SK-N-SH (cell line): ENCODE data around the gene RTCA. TPM values are rescaled to one million over a fixed set of nuclear protein-coding genes. Genes with fewer than 3 reads are reported as not detected.

Experiments
- CTCF ChIA-PET: fragments of 300-600, 350-600 bp; formaldehyde crosslinking; extraction: SDS; loops from one replicate; lab custom pipeline; 2021; lab: Yijun Ruan, JAX
- POLR2A ChIA-PET: fragments of 350-600 bp; sonication (Branson Sonifier 250); formaldehyde crosslinking; extraction: SDS; loops from one replicate; lab custom pipeline; 2020; ENCODE audit warnings: antibody characterized with exemption, inconsistent platforms; lab: Yijun Ruan, JAX
- DNase-seq: peaks from one replicate; pipeline ENCODE4 v3.0.0; 2012
- H2AFZ ChIP-seq: fragments of 200-600 bp; sonication (generic); 2 replicates; pipeline ENCODE4 v1.8.1; 2016; ENCODE audit warnings: antibody characterized with exemption, mild to moderate bottlenecking, low read depth
- H3F3A ChIP-seq: fragments of 200-600 bp; sonication (generic); replicated peaks from 2 replicates; pipeline ENCODE3; 2016; ENCODE audit warnings: antibody characterized with exemption, mild to moderate bottlenecking; ENCODE audit not compliant: insufficient read depth
- H3K27ac ChIP-seq, 2 experiments: fragments of 200-500 bp in 1 of 2; fragments of 200-600 bp in 1 of 2; sonication (Bioruptor generic) in 1 of 2; sonication (generic), shearing (Covaris generic) in 1 of 2; 2 replicates each; pipeline versions ENCODE4 v1.5.1 to v1.6.1; 2014 to 2016; ENCODE audit warnings: low read depth in 2 of 2, inconsistent platforms in 1 of 2, low read length in 1 of 2, mild to moderate bottlenecking in 1 of 2, mixed read lengths in 1 of 2
- H3K27me3 ChIP-seq: fragments of 200-600 bp; sonication (generic), shearing (Covaris generic); 2 replicates; pipeline ENCODE4 v1.6.1; 2016; ENCODE audit warnings: mixed run types; ENCODE audit not compliant: insufficient read depth
- H3K36me3 ChIP-seq, 2 experiments: fragments of 200-500 bp in 1 of 2; fragments of 200-600 bp in 1 of 2; sonication (Bioruptor generic) in 1 of 2; sonication (generic) in 1 of 2; replicated peaks in 1 of 2; 2 replicates each; pipeline versions ENCODE3 to v1.5.1; 2014 to 2016; ENCODE audit warnings: low read length in 1 of 2, mild to moderate bottlenecking in 1 of 2; ENCODE audit not compliant: insufficient read depth in 2 of 2, control insufficient read depth in 1 of 2
- H3K4me1 ChIP-seq, 2 experiments: fragments of 200-500 bp in 1 of 2; fragments of 200-600 bp in 1 of 2; sonication (Bioruptor generic) in 1 of 2; sonication (generic), shearing (Covaris generic) in 1 of 2; 2 replicates each; pipeline versions ENCODE4 v1.5.1 to v1.6.1; 2014 to 2016; ENCODE audit warnings: low read depth in 1 of 2, low read length in 1 of 2, mixed run types in 1 of 2; ENCODE audit not compliant: insufficient read depth in 2 of 2, control insufficient read depth in 1 of 2
- H3K4me2 ChIP-seq: fragments of 200-600 bp; sonication (generic), shearing (Covaris generic); 2 replicates; pipeline ENCODE4 v1.6.1; 2017; ENCODE audit warnings: mixed run types
- H3K4me3 ChIP-seq, 2 experiments: fragments of 200-500 bp in 1 of 2; fragments of 200-600 bp in 1 of 2; sonication (Bioruptor generic) in 1 of 2; sonication (generic), shearing (Covaris generic) in 1 of 2; 2 replicates each; pipeline versions ENCODE4 v1.5.1 to v1.8.1; 2014 to 2016; ENCODE audit warnings: low read depth in 2 of 2, inconsistent platforms in 1 of 2, low read length in 1 of 2, mild to moderate bottlenecking in 1 of 2, mixed read lengths in 1 of 2, moderate library complexity in 1 of 2
- H3K79me2 ChIP-seq: fragments of 200-600 bp; sonication (generic); 2 replicates; pipeline ENCODE4 v1.8.1; 2017; ENCODE audit warnings: mild to moderate bottlenecking; ENCODE audit not compliant: insufficient read depth
- H3K9ac ChIP-seq: fragments of 200-600 bp; sonication (generic); 2 replicates; pipeline ENCODE4 v1.6.1; 2017; ENCODE audit warnings: mixed run types
- H3K9me2 ChIP-seq: fragments of 200-600 bp; sonication (generic); 2 replicates; pipeline ENCODE4 v1.6.1; 2017; ENCODE audit warnings: mixed run types
- H3K9me3 ChIP-seq: fragments of 200-600 bp; sonication (generic); 2 replicates; pipeline ENCODE4 v1.6.1; 2017; ENCODE audit warnings: mixed run types, mild to moderate bottlenecking, moderate library complexity
- H4K20me1 ChIP-seq: fragments of 200-600 bp; sonication (generic); 2 replicates; pipeline ENCODE4 v1.6.1; 2017; ENCODE audit warnings: mild to moderate bottlenecking, mixed run types; ENCODE audit not compliant: insufficient read depth
- CHD2 ChIP-seq: fragments of 150-350 bp; IDR thresholded peaks from 2 replicates; pipeline ENCODE4 v1.6.1; 2018; ENCODE audit warnings: low read length; ENCODE audit not compliant: partially characterized antibody
- CTCF ChIP-seq: fragments of 200-600 bp; sonication (generic); IDR thresholded peaks from 2 replicates; pipeline ENCODE4 v1.6.1; 2017; ENCODE audit warnings: antibody characterized with exemption, mild to moderate bottlenecking, moderate library complexity
- ELF1 ChIP-seq: IDR thresholded peaks from 2 replicates; pipeline ENCODE4 v1.4.0; 2012
- EZH2phosphoT487 ChIP-seq: fragments of 200-600 bp; sonication (generic); IDR thresholded peaks from 2 replicates; pipeline ENCODE4 v1.6.1; 2017; ENCODE audit warnings: low read depth, mixed run types, mild to moderate bottlenecking, antibody characterized with exemption, moderate library complexity, borderline replicate concordance
- FOXJ3 ChIP-seq: sonication (generic); formaldehyde crosslinking; IDR thresholded peaks from 2 replicates; pipeline ENCODE4 v1.5.1; 2020; ENCODE audit warnings: mild to moderate bottlenecking, missing genetic modification reagents
- GABPA ChIP-seq: IDR thresholded peaks from 2 replicates; pipeline ENCODE4 v1.4.0; 2012; ENCODE audit warnings: low read depth, mild to moderate bottlenecking
- MAX ChIP-seq: IDR thresholded peaks from 2 replicates; pipeline ENCODE4 v1.4.0; 2012; ENCODE audit warnings: low read depth
- MXI1 ChIP-seq: IDR thresholded peaks from 2 replicates; pipeline ENCODE4 v1.6.1; 2012; ENCODE audit warnings: mild to moderate bottlenecking, low read depth, low read length, improper control_type of control experiment
- NRF1 ChIP-seq: IDR thresholded peaks from 2 replicates; pipeline ENCODE4 v1.6.1; 2012; ENCODE audit warnings: low read depth, mild to moderate bottlenecking, low read length
- POLR2AphosphoS5 ChIP-seq: IDR thresholded peaks from 2 replicates; pipeline ENCODE4 v1.6.1; 2012; ENCODE audit warnings: low read depth, low read length
- RAD21 ChIP-seq: IDR thresholded peaks from 2 replicates; pipeline ENCODE4 v1.6.1; 2012; ENCODE audit warnings: mild to moderate bottlenecking, low read length
- RCOR1 ChIP-seq: fragments of 150-350 bp; IDR thresholded peaks from 2 replicates; pipeline ENCODE4 v1.6.1; 2017; ENCODE audit warnings: antibody characterized with exemption, low read length
- SIN3A ChIP-seq: IDR thresholded peaks from 2 replicates; pipeline ENCODE4 v1.6.1; 2012; ENCODE audit warnings: low read depth, mild to moderate bottlenecking, low read length, moderate library complexity, borderline replicate concordance
- TAF1 ChIP-seq: IDR thresholded peaks from 2 replicates; pipeline ENCODE4 v1.6.1; 2012; ENCODE audit warnings: low read depth, mild to moderate bottlenecking, low read length, moderate library complexity, borderline replicate concordance
- TEAD4 ChIP-seq: IDR thresholded peaks from 2 replicates; pipeline ENCODE4 v1.4.0; 2012; ENCODE audit warnings: mild to moderate bottlenecking, borderline replicate concordance; ENCODE audit not compliant: insufficient read depth
- USF1 ChIP-seq: IDR thresholded peaks from 2 replicates; pipeline ENCODE4 v1.4.0; 2012; ENCODE audit warnings: low read depth, borderline replicate concordance
- USF2 ChIP-seq: fragments of 150-350 bp; IDR thresholded peaks from 2 replicates; pipeline ENCODE4 v1.6.1; 2017; ENCODE audit warnings: antibody characterized with exemption, low read length, low read depth, borderline replicate concordance
- YY1 ChIP-seq: IDR thresholded peaks from 2 replicates; pipeline ENCODE4 v1.4.0; 2012; ENCODE audit warnings: low read depth, mild to moderate bottlenecking
- ZBTB33 ChIP-seq: IDR thresholded peaks from 2 replicates; pipeline ENCODE4 v1.4.0; 2012; ENCODE audit warnings: low read depth, borderline replicate concordance
- WGBS: methylation state at CpG from one replicate; pipeline ENCODE4 v1.1.6; 2017; ENCODE audit warnings: low lambda C conversion rate; 5-methylcytosine and 5-hydroxymethylcytosine counted together
- polyA plus RNA-seq, 3 experiments: library from polyadenylated mRNA; depleted of rRNA; stranded (reverse); fragments of >200 nt; gene quantifications; 2 replicates each; pipeline ENCODE4 v1.2.3, GENCODE V29; 2012

RTCA gene
- 17.3 and 24.3 TPM in 2 replicates for polyA plus RNA-seq (2012; rRNA removed)
- polyA plus RNA-seq (2012; cell fraction: cytosol; rRNA removed) = 25.1 and 35.4 TPM in 2 replicates
- 24.7 and 31.1 TPM in 2 replicates for polyA plus RNA-seq (2012; cell fraction: nucleus; rRNA removed)

GRCh38 chr1:100265931-100266740 is at the start of gene RTCA:
Gene RTCA (plus strand): TSS chr1:100266216. CDS start chr1:100266376, 160 bp downstream.
- Histone ChIP-seq H3F3A (no peaks in the 10 kb centered on the region), H3K27ac (peak within 1 kb of the TSS; percentile 72 to 75), H3K36me3 (peaks cover 23 to 47% of the 10 kb centered on the region in 2 experiments), H3K4me2 (peak within 1 kb of the TSS; percentile 94), H3K27me3 (no peaks in the 10 kb centered on the region), H3K9me2 (no peaks in the 10 kb centered on the region), H2AFZ (peak within 1 kb of the TSS; percentile 99), H3K4me3 (peak within 1 kb of the TSS; percentile 90 to 100), H3K4me1 (peaks cover 5 to 11% of the 10 kb centered on the region in 2 experiments; a peak in 3 of 4 replicates), H4K20me1 (no peaks in the 10 kb centered on the region), H3K9ac (peak within 1 kb of the TSS; percentile 93), H3K79me2 (peaks cover 48% of the 10 kb centered on the region), H3K9me3 (no peaks in the 10 kb centered on the region)
- peak; percentile 41; the same call in 1 of the 2 replicates for TF ChIP-seq YY1
- peak; percentile 74 for TF ChIP-seq POLR2AphosphoS5
- TF ChIP-seq USF1 = no peak
- TF ChIP-seq SIN3A = peak; percentile 13; the same call in 1 of the 2 replicates
- peak; percentile 73 for TF ChIP-seq GABPA
- TF ChIP-seq MXI1 = peak; percentile 51; the same call in 1 of the 2 replicates
- TF ChIP-seq CHD2 = no peak
- TF ChIP-seq ELF1 = peak; percentile 90
- TF ChIP-seq TAF1 = peak; percentile 75
- TF ChIP-seq NRF1 = peak; percentile 82
- peak; percentile 36; the same call in 1 of the 2 replicates for TF ChIP-seq MAX
- no peak for TF ChIP-seq TEAD4
- 5% methylated on average over 11 of the region's 53 CpGs for WGBS
- POLR2A ChIA-PET = interaction anchor here (1.0 to 1.8 kb wide), 4 partner anchors 10 to 133 kb away, joined by 3 to 17 read pairs (median 6); partner anchors contain the start of genes CDC14A, DBT, SASS6 and TRMT13
- DNase-seq = peak; percentile 94
- CTCF ChIA-PET = interaction anchor here (0.7 to 2.1 kb wide), 5 partner anchors 9 to 195 kb away, joined by 3 to 6 read pairs (median 4); no protein-coding TSS in a partner anchor

- H2AFZ ChIP-seq = no peak overlapping the region
- no peaks in the 10 kb centered on the region for H3K4me1 ChIP-seq
- H3F3A ChIP-seq = peaks cover 6% of the 10 kb centered on the region
- H3K27ac ChIP-seq = no peak overlapping the region
- H3K9ac ChIP-seq = no peak overlapping the region
- H3K79me2 ChIP-seq = no peaks in the 10 kb centered on the region
- no peaks in the 10 kb centered on the region for H3K9me2 ChIP-seq
- CTCF ChIA-PET = no interaction called here
- no peaks in the 10 kb centered on the region for H4K20me1 ChIP-seq
- no peak overlapping the region for H3K4me2 ChIP-seq
- no peak for DNase-seq
- no peak overlapping the region for H3K4me3 ChIP-seq
- WGBS = 90% methylated on average over 2 of the region's 2 CpGs
- H3K9me3 ChIP-seq = no peaks in the 10 kb centered on the region
- peaks cover 34 to 42% of the 10 kb centered on the region in 2 experiments for H3K36me3 ChIP-seq
- POLR2A ChIA-PET = no interaction called here
- H3K27me3 ChIP-seq = no peaks in the 10 kb centered on the region
- no peak for TF ChIP-seq NRF1
- no peak for TF ChIP-seq USF2
- no peak for TF ChIP-seq CTCF
- no peak for TF ChIP-seq MXI1
- TF ChIP-seq ZBTB33 = no peak
- TF ChIP-seq FOXJ3 (CRISPR knock-in tag) = no peak
- TF ChIP-seq RCOR1 = no peak
- TF ChIP-seq USF1 = no peak
- TF ChIP-seq EZH2phosphoT487 = no peak
- no peak for TF ChIP-seq RAD21
Observed at GRCh38 chr1:100217834-100218233, 48.2 kb upstream of the RTCA start.
